HFFc6 (cell line): ENCODE measurements around the gene MAB21L2. TPM values are rescaled to one million over a fixed set of nuclear protein-coding genes. Genes with fewer than 3 reads are reported as not detected.
A peak's percentile ranks its signal among the peaks of the same experiment; 100 is the strongest.

ENCODE experiments used
- DNase-seq: peaks from one replicate; pipeline ENCODE4 v3.0.0-alpha.2; 2018
- H3K27ac Mint-ChIP-seq: 2 replicates; pipeline ENCODE4 v1.8.0; 2020; ENCODE audit warnings: mild to moderate bottlenecking, mixed read lengths
- H3K27me3 Mint-ChIP-seq: 2 replicates; pipeline ENCODE4 v1.8.0; 2021; ENCODE audit warnings: mild to moderate bottlenecking, moderate library complexity, mixed read lengths; ENCODE audit not compliant: insufficient read depth
- H3K36me3 Mint-ChIP-seq: 2 replicates; pipeline ENCODE4 v1.8.0; 2021; ENCODE audit warnings: low read depth, mixed read lengths
- H3K4me1 Mint-ChIP-seq: 2 replicates; pipeline ENCODE4 v1.8.0; 2020; ENCODE audit warnings: low read depth, mixed read lengths
- H3K4me3 Mint-ChIP-seq: 2 replicates; pipeline ENCODE4 v1.8.0; 2020; ENCODE audit warnings: mild to moderate bottlenecking, moderate library complexity, mixed read lengths
- H3K9me3 Mint-ChIP-seq: 2 replicates; pipeline ENCODE4 v1.8.0; 2020; ENCODE audit warnings: mild to moderate bottlenecking, mixed read lengths
- total RNA-seq, 6 experiments: library from RNA; stranded (reverse); fragmentation: NEBNext Ultra II Directional; extraction: Animal tissue kit (Norgen Biotek cat#: 25700); gene quantifications; 2 replicates in 1 of 6; 3 replicates in 5 of 6; pipeline ENCODE4 v1.2.3, GENCODE V29; 2021
- TF ChIP-seq, protein P1 (sequence below): fragments of 200-600 bp; sonication (generic); IDR thresholded peaks from 2 replicates; pipeline ENCODE4 v1.5.0; 2021; ENCODE audit warnings: antibody characterized with exemption, mild to moderate bottlenecking

MAB21L2 gene
- total RNA-seq, 6 experiments from 2014 or later = not detected

DNA sequence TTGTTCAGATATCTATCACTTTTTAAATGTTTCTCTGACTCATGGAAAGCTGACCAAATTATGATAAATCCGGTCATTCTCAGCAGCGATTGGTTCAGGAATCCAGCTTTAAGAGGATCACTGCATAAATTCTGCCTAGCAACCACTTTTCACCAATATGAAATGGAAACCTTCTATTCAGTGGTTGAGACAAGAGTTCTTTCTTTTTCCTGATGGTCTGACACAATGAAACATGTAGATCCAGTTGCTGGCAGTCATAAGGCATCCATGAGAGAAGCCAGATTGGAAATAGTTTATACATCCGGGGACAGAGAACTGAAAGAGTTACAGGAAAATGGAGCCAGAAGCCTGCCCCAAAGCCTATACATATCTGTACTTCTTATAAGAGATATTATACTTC is 27.2 kb downstream of the MAB21L2 start:
- H3K4me1 Mint-ChIP-seq = no peaks in the 10 kb centered on the region
- no peak overlapping the region for H3K4me3 Mint-ChIP-seq
- H3K27ac Mint-ChIP-seq = no peak overlapping the region
- H3K9me3 Mint-ChIP-seq = no peaks in the 10 kb centered on the region
- no peaks in the 10 kb centered on the region for H3K36me3 Mint-ChIP-seq
- no peak for DNase-seq
- H3K27me3 Mint-ChIP-seq = no peaks in the 10 kb centered on the region
- TF ChIP-seq, protein P1, sequence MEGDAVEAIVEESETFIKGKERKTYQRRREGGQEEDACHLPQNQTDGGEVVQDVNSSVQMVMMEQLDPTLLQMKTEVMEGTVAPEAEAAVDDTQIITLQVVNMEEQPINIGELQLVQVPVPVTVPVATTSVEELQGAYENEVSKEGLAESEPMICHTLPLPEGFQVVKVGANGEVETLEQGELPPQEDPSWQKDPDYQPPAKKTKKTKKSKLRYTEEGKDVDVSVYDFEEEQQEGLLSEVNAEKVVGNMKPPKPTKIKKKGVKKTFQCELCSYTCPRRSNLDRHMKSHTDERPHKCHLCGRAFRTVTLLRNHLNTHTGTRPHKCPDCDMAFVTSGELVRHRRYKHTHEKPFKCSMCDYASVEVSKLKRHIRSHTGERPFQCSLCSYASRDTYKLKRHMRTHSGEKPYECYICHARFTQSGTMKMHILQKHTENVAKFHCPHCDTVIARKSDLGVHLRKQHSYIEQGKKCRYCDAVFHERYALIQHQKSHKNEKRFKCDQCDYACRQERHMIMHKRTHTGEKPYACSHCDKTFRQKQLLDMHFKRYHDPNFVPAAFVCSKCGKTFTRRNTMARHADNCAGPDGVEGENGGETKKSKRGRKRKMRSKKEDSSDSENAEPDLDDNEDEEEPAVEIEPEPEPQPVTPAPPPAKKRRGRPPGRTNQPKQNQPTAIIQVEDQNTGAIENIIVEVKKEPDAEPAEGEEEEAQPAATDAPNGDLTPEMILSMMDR = no peak

GRCh38 chr4:150619042-150619441 is 37.1 kb downstream of the MAB21L2 start:
- TF ChIP-seq, protein P1 = no peak
- H3K4me1 Mint-ChIP-seq = no peaks in the 10 kb centered on the region
- H3K9me3 Mint-ChIP-seq = no peaks in the 10 kb centered on the region
- peak overlapping the region; percentile 15; the same call in 1 of the 2 replicates for H3K4me3 Mint-ChIP-seq
- peaks cover 4% of the 10 kb centered on the region; the same call in 1 of the 2 replicates for H3K36me3 Mint-ChIP-seq
- DNase-seq = no peak
- no peaks in the 10 kb centered on the region for H3K27me3 Mint-ChIP-seq
- no peak overlapping the region for H3K27ac Mint-ChIP-seq

GRCh38 chr4:150624055-150624454 is 42.1 kb downstream of the MAB21L2 start:
- Mint-ChIP-seq H3K27me3 (no peaks in the 10 kb centered on the region), H3K27ac (no peak overlapping the region), H3K9me3 (no peaks in the 10 kb centered on the region), H3K36me3 (peaks cover 4% of the 10 kb centered on the region; the same call in 1 of the 2 replicates), H3K4me3 (no peak overlapping the region), H3K4me1 (no peaks in the 10 kb centered on the region)
- DNase-seq = no peak
- TF ChIP-seq, protein P1 = no peak

DNA sequence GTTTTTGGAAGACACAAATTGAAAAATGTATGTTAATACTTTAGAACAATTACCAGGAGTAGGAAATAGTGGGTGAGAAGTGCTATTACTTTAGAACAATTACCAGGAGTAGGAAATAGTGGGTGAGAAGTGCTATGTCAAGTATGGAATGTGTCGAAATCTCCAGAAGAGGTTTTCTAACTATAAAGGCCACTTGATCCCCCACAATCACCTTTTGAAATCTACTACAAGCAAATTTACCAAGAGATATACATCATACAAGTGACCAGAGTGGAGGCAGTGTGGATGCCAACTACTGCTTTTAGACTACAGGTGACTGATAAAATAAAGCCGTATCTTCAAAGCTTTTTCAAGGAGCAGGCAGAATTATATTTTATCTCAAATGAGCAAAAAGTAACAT is 43.1 kb downstream of the MAB21L2 start:
- no peak for DNase-seq
- H3K27ac Mint-ChIP-seq = no peak overlapping the region
- peaks cover 4% of the 10 kb centered on the region; the same call in 1 of the 2 replicates for H3K36me3 Mint-ChIP-seq
- no peaks in the 10 kb centered on the region for H3K9me3 Mint-ChIP-seq
- H3K4me3 Mint-ChIP-seq = no peak overlapping the region
- H3K27me3 Mint-ChIP-seq = no peaks in the 10 kb centered on the region
- H3K4me1 Mint-ChIP-seq = no peaks in the 10 kb centered on the region
- TF ChIP-seq, protein P1 = no peak

GRCh38 chr4:150628073-150628472 is 46.1 kb downstream of the MAB21L2 start:
- Mint-ChIP-seq H3K27me3 (no peaks in the 10 kb centered on the region), H3K9me3 (peaks cover 7% of the 10 kb centered on the region; the same call in 1 of the 2 replicates), H3K4me1 (no peaks in the 10 kb centered on the region), H3K36me3 (peaks cover 13% of the 10 kb centered on the region), H3K27ac (no peak overlapping the region), H3K4me3 (no peak overlapping the region)
- DNase-seq = no peak
- TF ChIP-seq, protein P1 = no peak

DNA sequence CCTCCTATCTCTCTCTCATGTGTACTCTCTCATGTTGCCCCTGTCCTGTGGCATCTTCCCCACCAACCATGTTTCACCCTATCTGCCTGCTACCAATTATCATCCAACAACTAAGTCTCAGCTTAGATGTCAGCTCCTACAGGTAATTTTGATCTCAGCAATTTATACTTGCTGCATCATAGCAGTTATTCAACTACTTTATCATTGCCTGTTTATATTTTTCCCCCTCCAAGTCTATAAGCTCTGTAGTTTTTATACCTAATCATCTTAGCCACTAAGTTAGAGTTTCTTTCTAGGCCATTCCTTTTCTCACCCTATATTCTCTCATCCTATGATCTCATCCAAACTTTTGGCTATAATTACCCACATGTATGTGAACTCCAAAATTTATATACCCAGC is 50.7 kb downstream of the MAB21L2 start:
- H3K4me3 Mint-ChIP-seq = no peak overlapping the region
- H3K36me3 Mint-ChIP-seq = peaks cover 19% of the 10 kb centered on the region
- no peaks in the 10 kb centered on the region for H3K27me3 Mint-ChIP-seq
- TF ChIP-seq, protein P1 = no peak
- H3K9me3 Mint-ChIP-seq = peaks cover 14% of the 10 kb centered on the region; the same call in 1 of the 2 replicates
- no peaks in the 10 kb centered on the region for H3K4me1 Mint-ChIP-seq
- no peak for DNase-seq
- no peak overlapping the region for H3K27ac Mint-ChIP-seq
